ENCODE results near the gene TCL1A. TPM values are rescaled to one million over a fixed set of nuclear protein-coding genes. Genes with fewer than 3 reads are reported as not detected.

TCL1A gene
- total RNA-seq, 1 experiment from 2014 or later = not detected

GRCh38 chr14:95666450-95666849, 47.5 kb downstream of the TCL1A start:
- H4K5ac ChIP-seq (ENCODE audit: insufficient read length, low read depth, low read length) = no peak overlapping the region
- Mint-ChIP-seq H3K9me3 (no peaks in the 10 kb centered on the region; a peak in 2 of 5 replicates), H3K4me1 (peaks cover 20 to 39% of the 10 kb centered on the region in 2 experiments), H3K27me3 (ENCODE audit: low read depth) (peaks cover 85% of the 10 kb centered on the region), H3K27ac (no peak overlapping the region), H3K4me3 (no peak overlapping the region), H3K36me3 (ENCODE audit: insufficient read depth in 1 of 3, low read depth in 3 of 3) (no peaks in the 10 kb centered on the region)
- no peak overlapping the region for H3K9ac ChIP-seq (ENCODE audit: extremely low read depth, insufficient read length, low read length)
- no peak overlapping the region for H3K27ac ChIP-seq (ENCODE audit: insufficient read length, low read depth, low read length)
- no peaks in the 10 kb centered on the region for H4K20me1 ChIP-seq (ENCODE audit: control insufficient read depth, insufficient read depth, insufficient read length)
- H2BK12ac ChIP-seq (ENCODE audit: insufficient read length, low read depth, low read length) = no peak overlapping the region
- H2AK5ac ChIP-seq (ENCODE audit: insufficient read length, low read length) = no peak overlapping the region
- H3K23me2 ChIP-seq (ENCODE audit: insufficient read length, low read depth, low read length, poor library complexity, severe bottlenecking) = no peaks in the 10 kb centered on the region
- no peak overlapping the region for H3K18ac ChIP-seq (ENCODE audit: insufficient read length, low read depth, low read length)
- H3T11ph ChIP-seq (ENCODE audit: low read length) = no peak overlapping the region
- H2BK15ac ChIP-seq (ENCODE audit: low read depth, low read length) = no peak overlapping the region
- no peak overlapping the region for H2AFZ ChIP-seq (ENCODE audit: low read length)
- no peak overlapping the region for H3K56ac ChIP-seq (ENCODE audit: insufficient read length, low read depth, low read length)
- no peak overlapping the region for H3K23ac ChIP-seq (ENCODE audit: insufficient read length, low read depth, low read length)
- H3K79me2 ChIP-seq (ENCODE audit: insufficient read depth, low read length) = no peaks in the 10 kb centered on the region
- no peak overlapping the region for H4K8ac ChIP-seq (replicated peaks; ENCODE audit: insufficient read length, low read depth, low read length)
- no CpG with 5 or more reads among the region's 5 CpGs for WGBS (ENCODE audit: extremely low coverage, insufficient read length, low lambda C conversion rate)
- peaks cover 5% of the 10 kb centered on the region; the same call in 1 of the 2 replicates for H3K4me1 ChIP-seq (ENCODE audit: insufficient read depth, low read length)
- no peak overlapping the region for H2BK5ac ChIP-seq (ENCODE audit: insufficient read length, low read length)
- H3K79me1 ChIP-seq (ENCODE audit: insufficient read depth, low read depth, low read length, poor library complexity, severe bottlenecking) = no peaks in the 10 kb centered on the region
- H2BK20ac ChIP-seq (ENCODE audit: low read depth, low read length, poor library complexity, severe bottlenecking) = no peak overlapping the region
- no peak overlapping the region for H3K14ac ChIP-seq (ENCODE audit: insufficient read depth, low read length)
- no peaks in the 10 kb centered on the region for H3K27me3 ChIP-seq (ENCODE audit: insufficient read depth, low read length)
- no peak overlapping the region for H2BK120ac ChIP-seq (ENCODE audit: low read depth, low read length, poor library complexity, severe bottlenecking)
- no peaks in the 10 kb centered on the region for H3K9me3 ChIP-seq (ENCODE audit: control insufficient read depth, low read depth, low read length)
- H4K91ac ChIP-seq (ENCODE audit: insufficient read length, low read depth, low read length) = no peak overlapping the region
- no peak for TF ChIP-seq CTCF (conservative IDR thresholded peaks at IDR 0.05)
- H3K4me2 ChIP-seq (ENCODE audit: insufficient read depth, insufficient read length, low read length) = no peak overlapping the region
- no peak for DNase-seq
- no peak overlapping the region for H3K4ac ChIP-seq (ENCODE audit: low read depth, low read length)

Data from H9 (cell line).